Right kidney (tissue), 1 donor: ENCODE measurements around the gene SUSD3.
A peak's percentile ranks its signal among the peaks of the same experiment; 100 is the strongest.

ENCODE experiments used
- DNase-seq: peaks from one replicate; pipeline ENCODE4 v3.0.0-alpha.2; 2016

SUSD3 gene

DNA sequence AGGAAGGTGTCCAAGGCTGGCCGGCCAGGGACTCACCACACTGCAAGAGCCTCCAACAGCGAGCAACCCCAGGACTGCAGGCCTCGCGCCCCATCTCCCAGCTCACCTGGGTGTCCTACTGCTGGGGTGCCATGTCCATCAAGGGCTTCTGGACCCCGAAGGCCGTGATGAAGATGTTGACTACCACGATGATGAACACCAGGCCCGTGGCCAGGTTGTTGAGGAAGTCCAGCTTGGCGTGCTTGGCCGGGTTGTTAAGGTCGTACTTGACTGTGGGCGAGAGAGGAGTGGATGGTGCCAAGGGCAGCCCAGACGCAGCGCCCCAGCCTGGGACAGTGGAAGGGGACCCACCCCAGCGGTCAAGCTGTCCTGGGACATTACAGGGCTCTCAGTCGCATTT is 66.3 kb downstream of the SUSD3 start:
- no peak for DNase-seq

DNA sequence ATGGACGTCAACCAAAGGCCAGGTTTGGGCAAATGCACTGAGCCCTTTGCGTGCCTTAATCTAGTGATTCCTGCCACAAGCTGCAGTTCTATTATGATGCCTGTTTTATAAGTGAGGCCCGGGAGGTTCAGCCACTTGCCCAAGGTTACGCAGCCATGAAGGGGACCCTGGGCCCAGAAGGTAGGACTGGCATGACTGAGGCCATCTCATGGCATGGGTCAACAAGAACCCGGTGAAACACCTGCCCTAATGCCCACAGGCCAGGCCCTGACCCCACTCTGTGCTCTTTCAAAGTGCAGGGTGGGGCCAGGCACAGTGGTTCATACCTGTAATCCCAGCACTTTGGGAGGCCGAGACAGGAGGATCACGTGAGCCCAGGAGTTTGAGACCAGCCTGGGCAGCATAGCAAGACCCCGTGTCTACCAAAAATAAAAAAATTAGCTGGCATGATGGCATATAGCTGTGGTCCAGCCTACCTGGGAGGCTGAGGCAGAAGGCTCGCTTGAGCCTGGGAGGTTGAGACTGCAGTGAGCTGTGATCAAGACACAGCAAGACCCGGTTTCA is 66.9 kb downstream of the SUSD3 start:
- no peak for DNase-seq

- DNase-seq = peak; percentile 22
These were observed 67.8 kb downstream of the SUSD3 start for GRCh38 chr9:93126151-93126781.

GRCh38 chr9:93126825-93127368 is 68.4 kb downstream of the SUSD3 start:
- peak; percentile 61 for DNase-seq

DNA sequence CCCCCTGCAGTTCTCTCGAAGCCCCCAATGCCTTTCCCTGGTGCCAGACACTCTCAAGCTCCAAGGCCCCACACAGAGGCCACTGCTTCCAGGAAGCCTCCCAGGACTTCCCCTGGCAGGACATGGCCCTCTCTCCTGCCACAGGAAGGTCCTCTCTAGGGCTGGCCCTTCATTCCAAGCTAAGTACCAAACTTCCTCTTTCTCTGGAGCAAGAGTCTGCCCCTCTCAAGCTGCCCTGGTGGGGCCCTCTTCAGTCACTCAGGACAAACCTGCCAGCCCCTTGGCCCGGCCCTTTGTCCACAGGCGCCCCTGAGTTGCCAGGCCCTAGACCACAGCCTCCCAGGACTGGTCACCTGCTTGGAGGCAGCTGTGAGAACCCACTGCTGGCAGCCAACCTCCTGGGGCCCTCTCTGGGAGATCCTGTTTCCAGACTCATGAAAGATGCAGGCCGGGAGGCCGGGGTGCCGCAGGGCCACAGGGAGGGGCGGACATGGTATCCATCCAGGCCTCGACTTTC is 69.0 kb downstream of the SUSD3 start:
- DNase-seq = peak; percentile 47

DNA sequence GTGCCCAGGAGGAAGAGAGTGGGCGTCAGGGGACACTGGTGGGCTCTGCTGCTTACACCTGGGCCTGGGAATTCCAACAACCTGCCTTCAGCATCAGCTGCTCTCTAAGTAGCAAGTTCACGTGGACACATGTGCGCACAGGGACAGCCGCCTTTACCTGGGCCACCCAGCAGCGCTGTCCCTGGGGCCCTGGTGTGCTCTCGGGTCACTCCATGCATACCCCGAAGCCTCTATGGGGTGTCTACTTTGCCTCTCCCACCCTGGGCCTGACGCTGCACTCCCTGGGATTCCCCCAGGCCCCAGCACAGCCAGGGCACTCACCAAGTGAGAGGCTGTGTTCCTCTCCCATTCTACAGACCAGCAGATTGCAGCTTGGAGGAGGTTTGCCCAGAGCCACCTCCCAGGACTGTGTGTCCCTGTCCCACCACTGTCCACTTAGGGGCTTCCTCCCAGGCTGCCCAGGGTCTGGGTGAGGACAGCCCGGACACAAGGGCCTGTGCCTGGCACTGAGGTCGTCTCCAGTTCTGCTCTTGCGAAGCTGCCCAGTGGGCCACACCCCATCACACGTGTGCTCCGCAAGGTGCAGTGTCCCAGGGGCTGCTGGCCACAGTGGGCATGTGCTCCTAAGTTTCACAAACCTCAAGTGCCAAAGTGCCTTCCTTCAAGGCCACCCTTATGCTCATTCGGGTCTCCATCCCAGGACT is 69.7 kb downstream of the SUSD3 start:
- no peak for DNase-seq

DNA sequence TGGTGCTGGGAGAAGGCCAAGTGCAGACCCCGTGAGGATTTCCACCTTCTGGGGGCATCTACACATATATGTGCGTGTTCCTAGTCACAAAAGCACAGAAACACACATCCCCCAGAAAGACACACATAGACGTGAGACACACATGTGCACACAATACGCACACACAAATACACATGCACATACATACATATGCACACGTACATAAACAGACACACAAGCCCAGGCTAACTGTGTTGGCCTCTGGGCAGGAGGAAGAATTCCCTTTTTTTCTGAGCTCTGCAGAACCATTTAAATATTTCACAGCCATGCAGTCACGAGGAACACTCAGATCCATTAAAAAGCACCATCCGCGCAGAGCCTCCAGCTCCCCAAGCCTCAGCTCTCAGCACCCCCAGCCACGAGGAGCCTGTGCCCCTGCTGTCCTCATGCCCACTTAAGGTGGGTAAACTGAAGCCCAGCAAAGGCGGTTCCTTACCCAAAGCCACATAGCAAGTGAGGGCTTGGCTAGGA is 70.3 kb downstream of the SUSD3 start:
- no peak for DNase-seq

- no peak for DNase-seq
These were observed 70.8 kb downstream of the SUSD3 start for GRCh38 chr9:93129286-93129685.

- no peak for DNase-seq
These were observed 71.4 kb downstream of the SUSD3 start for GRCh38 chr9:93129691-93130500.

DNA sequence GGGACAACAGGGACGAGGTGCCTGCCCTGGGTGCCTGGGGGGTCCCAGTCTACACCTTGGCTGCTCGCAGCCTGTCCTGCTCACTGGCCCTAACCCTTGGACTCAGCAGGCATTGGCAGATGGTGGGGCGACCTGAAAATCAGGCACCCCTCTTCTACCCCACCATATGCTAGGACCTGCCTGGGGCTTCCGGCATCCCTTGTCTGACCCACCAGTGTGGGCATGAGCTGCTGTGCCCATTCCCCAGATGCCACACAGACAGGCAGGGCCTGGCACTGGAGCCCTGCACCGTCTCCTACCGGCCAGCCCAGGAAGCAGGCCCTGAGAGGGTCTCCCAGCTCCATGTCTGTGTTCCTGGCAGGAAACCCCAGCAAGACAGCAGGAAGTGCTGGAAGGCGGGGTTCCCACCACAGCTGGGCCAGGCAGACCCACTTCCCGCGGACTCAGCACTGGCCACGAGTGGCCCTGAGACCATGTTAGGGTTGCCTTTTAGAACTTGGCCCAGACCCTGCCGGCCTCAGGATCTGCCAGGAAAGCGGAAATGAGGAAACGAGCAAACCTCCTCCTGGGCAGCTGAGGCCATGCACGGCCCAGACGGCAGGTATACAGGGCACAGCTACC is 72.5 kb downstream of the SUSD3 start:
- DNase-seq = peak; percentile 17

DNA sequence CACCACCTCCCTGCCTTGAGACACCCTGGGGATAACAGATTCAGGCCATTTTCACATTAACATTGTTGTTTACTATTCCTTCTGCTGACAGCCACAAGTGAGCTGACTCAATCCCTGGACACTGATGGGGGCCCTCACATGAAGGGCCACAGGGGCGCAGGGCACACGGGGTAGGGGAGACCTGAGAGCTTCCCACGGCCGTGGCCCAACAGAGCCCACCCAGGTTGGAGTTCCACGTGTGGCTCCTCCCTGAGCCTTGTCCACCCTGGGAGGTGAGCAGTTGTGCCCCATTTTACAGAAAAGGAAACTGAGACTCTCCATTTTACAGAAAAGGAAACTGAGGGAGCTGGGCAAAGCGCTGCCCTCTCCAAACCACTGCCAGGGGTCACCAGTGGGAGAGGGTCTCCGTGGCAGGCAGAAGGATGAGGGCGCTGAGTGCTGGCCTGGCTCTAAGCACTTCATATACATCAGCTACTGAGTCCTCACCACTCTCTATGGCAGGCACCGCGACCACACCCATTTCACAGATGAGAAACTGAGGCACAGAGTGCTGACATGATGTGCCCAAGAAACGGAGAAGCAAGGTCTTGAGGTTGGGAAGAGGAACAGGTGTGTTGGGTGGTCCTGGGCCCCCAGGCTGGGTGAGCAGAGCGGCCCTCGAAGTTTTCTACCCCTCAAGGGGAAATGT is 73.2 kb downstream of the SUSD3 start:
- no peak for DNase-seq

DNA sequence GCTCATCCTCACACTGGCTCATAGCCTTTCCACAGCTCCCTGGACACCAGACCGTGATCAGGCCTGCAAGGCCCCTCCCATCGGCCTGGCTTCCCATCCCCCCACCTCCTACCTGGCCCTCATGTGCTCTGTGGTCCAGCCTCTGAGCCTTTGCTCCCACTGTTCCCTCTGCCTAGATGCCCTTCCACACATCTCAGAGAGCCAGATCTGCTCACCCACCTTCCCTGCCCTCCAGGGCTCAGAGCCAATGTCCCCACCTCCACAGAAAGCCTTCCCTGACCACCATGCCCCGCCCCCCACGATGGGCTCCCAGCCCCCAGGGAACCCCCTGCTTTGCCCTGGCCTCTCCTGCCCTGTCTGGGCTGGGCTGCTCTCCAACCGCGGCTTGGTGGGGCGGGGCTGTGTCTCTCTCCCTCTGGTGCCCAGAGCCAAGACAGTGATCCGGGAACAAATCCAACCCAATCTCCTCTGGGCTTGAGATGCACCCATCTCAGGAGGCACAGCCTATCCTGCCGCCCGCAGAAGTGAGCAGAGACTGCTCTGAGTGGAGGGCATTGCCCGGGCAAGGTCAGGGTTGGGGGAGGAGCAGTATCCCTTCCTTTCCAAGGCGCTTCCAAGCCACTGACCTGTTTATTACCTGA is 73.9 kb downstream of the SUSD3 start:
- DNase-seq = peak; percentile 32

- no peak for DNase-seq
These were observed 74.6 kb downstream of the SUSD3 start for GRCh38 chr9:93132946-93133680.

DNA sequence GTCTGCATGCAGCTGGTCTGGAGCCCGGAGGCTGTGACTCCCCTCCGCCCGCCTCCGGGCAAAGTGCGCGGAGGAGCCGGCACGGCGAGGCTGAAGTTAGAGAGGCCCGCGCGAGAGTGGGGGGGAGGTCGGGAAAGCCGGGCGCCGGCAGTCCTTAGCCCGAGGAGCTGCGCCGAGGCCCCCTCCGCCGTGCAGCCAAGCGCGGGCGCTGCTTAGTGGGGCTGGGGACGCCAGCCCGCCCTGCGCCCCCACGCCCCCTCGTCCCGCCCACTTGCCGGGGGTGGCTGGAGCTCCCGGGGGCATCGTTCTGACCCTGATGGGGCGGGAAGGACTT is 75.1 kb downstream of the SUSD3 start:
- no peak for DNase-seq

- peak; percentile 96 for DNase-seq
These were observed 75.7 kb downstream of the SUSD3 start, which contains the start of gene NINJ1 for GRCh38 chr9:93134015-93134739. Gene NINJ1, minus strand, starts transcription at chr9:93134251. Its CDS starts 34 bp downstream, at chr9:93134217.
